NT2/D1 (cell line): ENCODE data around the gene CD93.

Experiments
- DNase-seq: peaks from one replicate; pipeline ENCODE4 v3.0.0-alpha.2; 2011; ENCODE audit warnings: low read depth, low spot score
- H3K27me3 ChIP-seq: 2 replicates; pipeline ENCODE4 v1.6.0; 2011; ENCODE audit warnings: mild to moderate bottlenecking; ENCODE audit not compliant: insufficient read length, insufficient read depth
- H3K36me3 ChIP-seq: 2 replicates; pipeline ENCODE4 v1.6.1; 2011; ENCODE audit warnings: mild to moderate bottlenecking, low read length, mixed read lengths; ENCODE audit not compliant: insufficient read depth, insufficient read length
- H3K4me1 ChIP-seq: 2 replicates; pipeline ENCODE4 v1.5.1; 2011; ENCODE audit not compliant: insufficient read depth, insufficient read length
- H3K4me3 ChIP-seq: 2 replicates; pipeline ENCODE4 v1.5.1; 2011; ENCODE audit warnings: low read depth; ENCODE audit not compliant: insufficient read length
- H3K9ac ChIP-seq: 2 replicates; pipeline ENCODE4 v1.6.0; 2011; ENCODE audit warnings: low read depth; ENCODE audit not compliant: insufficient read length
- H3K9me3 ChIP-seq: 2 replicates; pipeline ENCODE4 v1.5.1; 2011; ENCODE audit warnings: mild to moderate bottlenecking, low read length; ENCODE audit not compliant: insufficient read depth
- SUZ12 ChIP-seq: IDR thresholded peaks from 2 replicates; pipeline ENCODE4 v1.6.1; 2011; ENCODE audit not compliant: insufficient read length, insufficient read depth; ENCODE audit errors: extremely low read depth
- YY1 ChIP-seq: IDR thresholded peaks from 2 replicates; pipeline ENCODE4 v1.6.1; 2011; ENCODE audit not compliant: insufficient read length, insufficient read depth
- ZNF274 ChIP-seq: IDR thresholded peaks from 2 replicates; pipeline ENCODE4 v1.6.1; 2011; ENCODE audit warnings: mild to moderate bottlenecking, low read depth, low read length

Gene CD93

GRCh38 chr20:23061262-23061661 is 24.9 kb downstream of the CD93 start:
- H3K27me3 ChIP-seq: no peaks in the 10 kb centered on the region

DNA sequence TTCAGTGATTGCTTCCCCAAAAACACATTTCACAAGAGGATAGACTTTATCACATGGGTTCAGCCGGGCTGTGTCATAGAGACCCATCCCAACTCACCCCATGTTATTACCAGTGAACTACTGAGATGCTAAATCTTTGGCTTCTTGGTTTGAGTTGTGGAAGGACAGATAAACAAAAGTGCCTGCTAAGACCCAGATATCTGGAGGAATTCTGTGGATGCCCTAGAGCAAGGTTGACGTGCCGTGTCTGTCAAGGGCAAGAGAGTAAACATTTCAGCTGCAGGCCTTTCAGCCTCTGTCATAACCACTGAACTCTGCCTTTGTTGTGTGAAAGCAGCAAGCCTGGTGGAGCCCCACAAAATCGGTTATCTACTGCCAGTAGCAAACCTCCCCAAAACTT is 25.5 kb downstream of the CD93 start:
- H3K36me3 ChIP-seq: no peaks in the 10 kb centered on the region
- peaks cover 3% of the 10 kb centered on the region for H3K4me1 ChIP-seq
- TF ChIP-seq SUZ12 (no peak), YY1 (no peak), ZNF274 (no peak)
- no peaks in the 10 kb centered on the region for H3K27me3 ChIP-seq
- H3K9me3 ChIP-seq: peaks cover 11% of the 10 kb centered on the region
- H3K4me3 ChIP-seq: no peak overlapping the region
- no peak overlapping the region for H3K9ac ChIP-seq
- DNase-seq: no peak

More at GRCh38 chr20:23061262-23061661, 24.9 kb downstream of the CD93 start:
- peaks cover 9% of the 10 kb centered on the region for H3K9me3 ChIP-seq
- TF ChIP-seq SUZ12: no peak
- no peak for TF ChIP-seq ZNF274
- TF ChIP-seq YY1: no peak
- H3K9ac ChIP-seq: no peak overlapping the region
- DNase-seq: no peak
- no peak overlapping the region for H3K4me3 ChIP-seq
- no peaks in the 10 kb centered on the region for H3K36me3 ChIP-seq
- peaks cover 3% of the 10 kb centered on the region for H3K4me1 ChIP-seq

GRCh38 chr20:23059846-23060245 is 26.3 kb downstream of the CD93 start:
- TF ChIP-seq ZNF274 (no peak), SUZ12 (no peak), YY1 (no peak)
- no peak for DNase-seq

DNA sequence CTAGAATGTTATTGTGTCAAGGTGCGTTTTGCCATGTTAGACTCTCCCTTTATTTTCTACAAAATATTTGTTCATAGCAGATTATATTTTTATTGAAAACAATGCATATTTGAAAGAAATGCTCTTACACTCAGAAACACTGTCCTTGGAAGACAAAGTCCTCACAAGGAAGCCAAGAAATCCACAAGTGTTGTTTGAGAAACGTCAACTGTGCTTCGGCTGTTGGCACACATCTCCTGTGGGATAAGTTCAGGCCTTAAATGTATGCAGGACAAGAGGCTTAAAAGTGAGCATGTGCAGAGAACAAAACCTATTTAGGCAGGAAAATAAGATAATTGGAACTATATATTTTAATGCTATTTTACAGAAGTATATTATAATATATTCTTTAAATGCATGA is 27.1 kb downstream of the CD93 start:
- Histone ChIP-seq H3K4me1 (peaks cover 3% of the 10 kb centered on the region), H3K36me3 (no peaks in the 10 kb centered on the region), H3K4me3 (no peak overlapping the region), H3K9ac (no peak overlapping the region), H3K9me3 (peaks cover 11% of the 10 kb centered on the region), H3K27me3 (no peaks in the 10 kb centered on the region)
- TF ChIP-seq ZNF274 (no peak), SUZ12 (no peak), YY1 (no peak)
- DNase-seq: no peak

More at GRCh38 chr20:23059846-23060245, 26.3 kb downstream of the CD93 start:
- Histone ChIP-seq H3K27me3 (no peaks in the 10 kb centered on the region), H3K36me3 (no peaks in the 10 kb centered on the region), H3K9me3 (peaks cover 11% of the 10 kb centered on the region), H3K4me1 (peaks cover 3% of the 10 kb centered on the region), H3K9ac (no peak overlapping the region), H3K4me3 (no peak overlapping the region)

DNA sequence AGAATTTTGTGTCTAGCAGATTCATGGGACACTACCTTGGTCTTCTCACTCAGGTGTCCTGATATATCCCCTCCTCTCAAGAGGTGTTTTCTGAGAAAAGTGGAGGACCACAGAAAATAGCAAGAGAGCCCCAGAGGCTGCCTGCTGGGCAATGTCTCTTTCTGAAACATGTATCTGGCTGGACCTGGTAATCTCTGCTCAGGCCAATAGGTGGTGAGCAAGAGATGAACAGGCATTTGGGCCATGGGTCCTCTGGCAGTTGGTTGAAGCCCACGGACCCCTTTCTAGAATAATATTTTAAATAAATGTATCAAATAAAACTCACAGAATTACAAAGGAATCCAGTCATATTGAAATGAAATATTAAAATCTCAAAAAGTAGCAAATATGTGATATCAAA is 27.9 kb downstream of the CD93 start:
- Histone ChIP-seq H3K4me3 (no peak overlapping the region), H3K4me1 (peaks cover 3% of the 10 kb centered on the region), H3K9me3 (peaks cover 11% of the 10 kb centered on the region), H3K27me3 (no peaks in the 10 kb centered on the region), H3K36me3 (no peaks in the 10 kb centered on the region), H3K9ac (no peak overlapping the region)
- TF ChIP-seq ZNF274 (no peak), SUZ12 (no peak), YY1 (no peak)
- no peak for DNase-seq

DNA sequence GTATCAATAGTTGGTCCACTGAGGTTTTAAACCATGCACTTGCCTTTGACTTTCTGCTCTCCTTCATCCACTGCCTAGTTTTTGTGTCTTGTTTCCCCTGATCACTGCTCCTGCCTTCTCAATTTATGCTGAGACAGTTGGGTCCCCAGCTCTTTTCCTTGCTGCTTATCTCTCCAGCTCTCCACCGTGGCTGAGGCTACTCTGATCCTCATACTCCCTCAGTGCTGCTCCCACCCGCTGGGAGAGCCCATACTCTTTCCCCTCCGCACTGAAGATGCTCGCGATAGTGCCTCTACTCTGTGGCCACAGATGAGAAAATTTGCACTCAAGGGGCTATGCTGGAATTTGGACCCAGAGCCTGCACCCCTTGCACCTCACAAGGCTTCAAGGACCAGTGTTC is 33.2 kb downstream of the CD93 start:
- H3K9me3 ChIP-seq: peaks cover 11% of the 10 kb centered on the region
- DNase-seq: no peak
- H3K9ac ChIP-seq: no peak overlapping the region
- peaks cover 46% of the 10 kb centered on the region for H3K27me3 ChIP-seq
- no peak overlapping the region for H3K4me3 ChIP-seq
- no peaks in the 10 kb centered on the region for H3K36me3 ChIP-seq
- peaks cover 4% of the 10 kb centered on the region for H3K4me1 ChIP-seq
- no peak for TF ChIP-seq YY1
- no peak for TF ChIP-seq SUZ12
- no peak for TF ChIP-seq ZNF274

- Histone ChIP-seq H3K4me1 (peaks cover 4% of the 10 kb centered on the region), H3K36me3 (no peaks in the 10 kb centered on the region), H3K9ac (peak overlapping the region; percentile 79), H3K4me3 (peak overlapping the region; percentile 60), H3K27me3 (peaks cover 62% of the 10 kb centered on the region), H3K9me3 (no peaks in the 10 kb centered on the region; the same call in 1 of the 2 replicates)
- peak; percentile 78 for DNase-seq
- TF ChIP-seq ZNF274: no peak
- no peak for TF ChIP-seq SUZ12
- TF ChIP-seq YY1: no peak
Observed at GRCh38 chr20:23050847-23051627, 35.1 kb downstream of the CD93 start.

DNA sequence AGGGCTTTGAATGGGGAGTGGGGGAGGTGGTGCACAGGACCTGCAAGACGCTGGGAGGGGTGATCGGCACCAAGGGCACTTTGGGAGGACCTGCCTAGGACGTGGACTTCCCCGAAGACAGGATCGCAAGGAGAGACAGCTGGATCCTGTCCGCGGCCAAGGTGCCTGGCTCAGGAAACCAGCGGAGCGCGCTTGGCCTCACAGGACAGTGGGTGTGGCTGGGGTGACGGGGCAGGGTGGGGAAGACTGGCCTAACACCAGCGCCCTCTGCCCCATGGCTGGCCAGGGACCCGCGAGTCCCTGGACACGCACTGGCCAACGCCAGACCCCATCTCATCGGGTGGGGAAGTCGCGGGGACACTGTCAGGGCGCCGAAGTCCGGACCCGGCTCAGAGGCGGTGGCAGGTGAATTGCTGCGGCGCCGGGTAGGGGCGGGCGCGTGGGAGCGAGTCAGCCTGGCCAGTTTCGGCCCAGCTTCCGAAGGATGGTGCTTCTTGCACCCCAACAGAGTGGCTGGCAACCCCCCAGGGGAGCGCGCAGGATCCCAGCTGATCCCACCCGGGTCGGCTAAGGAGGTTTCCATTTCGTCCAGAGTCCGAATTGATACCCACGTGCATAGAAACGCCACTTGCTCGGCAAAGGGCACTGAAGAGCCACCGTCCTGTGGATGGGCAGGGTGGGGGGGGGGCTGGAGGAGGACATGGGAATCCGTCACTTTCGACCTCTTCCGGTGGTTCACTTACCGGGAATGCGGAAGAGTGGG is 35.9 kb downstream of the CD93 start:
- no peak overlapping the region for H3K9ac ChIP-seq
- DNase-seq: no peak
- no peaks in the 10 kb centered on the region for H3K9me3 ChIP-seq
- peak overlapping the region; percentile 26 for H3K4me3 ChIP-seq
- peaks cover 62% of the 10 kb centered on the region for H3K27me3 ChIP-seq
- no peaks in the 10 kb centered on the region for H3K36me3 ChIP-seq
- TF ChIP-seq SUZ12 (no peak), YY1 (no peak), ZNF274 (no peak)
- H3K4me1 ChIP-seq: peaks cover 4% of the 10 kb centered on the region
